Transverse colon (tissue), 4 donors: Measurements from ENCODE around the gene BMPER.

Experiments
- POLR2A ChIP-seq: fragments of 450-650 bp; IDR thresholded peaks from one replicate; pipeline ENCODE4 v1.6.1; 2016; ENCODE audit warnings: antibody characterized with exemption, mild to moderate bottlenecking, moderate library complexity
- POLR2AphosphoS5 ChIP-seq, 3 donors: sonication (generic); formaldehyde crosslinking; IDR thresholded peaks; one replicate each; pipeline ENCODE4 v1.6.1; 2016; ENCODE audit warnings: antibody characterized with exemption in 3 of 3
- TF ChIP-seq, protein P1 (sequence below), 5 experiments: fragments of 200-600 bp in 3 of 5; fragments of 450-650 bp in 2 of 5; sonication (generic) in 3 of 5; IDR thresholded peaks; 1 replicate in 2 of 5; 2 replicates in 3 of 5; pipeline ENCODE4 v1.5.1; 2016 to 2017; ENCODE audit warnings: antibody characterized with exemption in 5 of 5, inconsistent platforms in 3 of 5, mild to moderate bottlenecking in 2 of 5, moderate library complexity in 1 of 5

DNA sequence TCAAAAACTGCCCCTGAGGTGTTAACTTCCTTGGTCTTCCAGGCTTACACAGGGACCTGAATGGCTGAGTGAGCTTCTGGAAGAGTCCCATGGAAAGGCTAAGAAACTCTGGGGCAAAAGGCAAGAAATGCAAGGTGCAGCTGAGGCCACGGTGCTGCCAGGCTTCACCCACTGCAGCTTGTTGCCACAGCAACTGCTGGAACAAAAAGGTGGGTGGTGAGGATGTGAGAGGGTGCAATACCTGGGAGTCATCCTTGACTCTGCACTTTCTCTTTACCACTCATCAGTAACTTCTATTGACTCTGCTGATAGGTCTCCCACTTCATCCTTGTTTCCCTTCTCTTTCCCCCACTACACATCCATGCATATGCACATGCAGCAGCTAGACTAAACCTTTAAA is 258.6 kb downstream of the BMPER start:
- no peak for TF ChIP-seq POLR2AphosphoS5 (IDR thresholded peaks at IDR 0.05)
- TF ChIP-seq, protein P1, sequence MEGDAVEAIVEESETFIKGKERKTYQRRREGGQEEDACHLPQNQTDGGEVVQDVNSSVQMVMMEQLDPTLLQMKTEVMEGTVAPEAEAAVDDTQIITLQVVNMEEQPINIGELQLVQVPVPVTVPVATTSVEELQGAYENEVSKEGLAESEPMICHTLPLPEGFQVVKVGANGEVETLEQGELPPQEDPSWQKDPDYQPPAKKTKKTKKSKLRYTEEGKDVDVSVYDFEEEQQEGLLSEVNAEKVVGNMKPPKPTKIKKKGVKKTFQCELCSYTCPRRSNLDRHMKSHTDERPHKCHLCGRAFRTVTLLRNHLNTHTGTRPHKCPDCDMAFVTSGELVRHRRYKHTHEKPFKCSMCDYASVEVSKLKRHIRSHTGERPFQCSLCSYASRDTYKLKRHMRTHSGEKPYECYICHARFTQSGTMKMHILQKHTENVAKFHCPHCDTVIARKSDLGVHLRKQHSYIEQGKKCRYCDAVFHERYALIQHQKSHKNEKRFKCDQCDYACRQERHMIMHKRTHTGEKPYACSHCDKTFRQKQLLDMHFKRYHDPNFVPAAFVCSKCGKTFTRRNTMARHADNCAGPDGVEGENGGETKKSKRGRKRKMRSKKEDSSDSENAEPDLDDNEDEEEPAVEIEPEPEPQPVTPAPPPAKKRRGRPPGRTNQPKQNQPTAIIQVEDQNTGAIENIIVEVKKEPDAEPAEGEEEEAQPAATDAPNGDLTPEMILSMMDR (IDR thresholded peaks at IDR 0.05), result no peak
- no peak for TF ChIP-seq POLR2A
